HS-27A (cell line): ENCODE measurements around the gene NKAIN2.

Experiments
- DNase-seq: peaks from one replicate; pipeline ENCODE4 v3.0.0-alpha.2; 2012; ENCODE audit warnings: low read depth, missing footprints

The NKAIN2 gene

GRCh38 chr6:124765280-124765679 is 961.6 kb downstream of the NKAIN2 start:
- DNase-seq = no peak

GRCh38 chr6:124768224-124768623 is 964.6 kb downstream of the NKAIN2 start:
- no peak for DNase-seq

GRCh38 chr6:124769811-124770544 is 966.3 kb downstream of the NKAIN2 start:
- DNase-seq = no peak

- no peak for DNase-seq
These were observed 967.1 kb downstream of the NKAIN2 start for GRCh38 chr6:124770784-124771183.

GRCh38 chr6:124772733-124773319 is 969.2 kb downstream of the NKAIN2 start:
- no peak for DNase-seq

GRCh38 chr6:124775121-124775520 is 971.5 kb downstream of the NKAIN2 start:
- DNase-seq = no peak

GRCh38 chr6:124777863-124778262 is 974.2 kb downstream of the NKAIN2 start:
- DNase-seq = no peak

GRCh38 chr6:124780623-124781022 is 977.0 kb downstream of the NKAIN2 start:
- no peak for DNase-seq

- DNase-seq = no peak
These were observed 979.7 kb downstream of the NKAIN2 start for GRCh38 chr6:124783344-124783743.

- DNase-seq = no peak
These were observed 987.5 kb downstream of the NKAIN2 start for GRCh38 chr6:124791156-124791555.

GRCh38 chr6:124792386-124792785 is 988.7 kb downstream of the NKAIN2 start:
- no peak for DNase-seq

- no peak for DNase-seq
These were observed 989.7 kb downstream of the NKAIN2 start for GRCh38 chr6:124793398-124793797.

GRCh38 chr6:124795643-124796463 is 992.2 kb downstream of the NKAIN2 start:
- DNase-seq = no peak

- no peak for DNase-seq
These were observed 992.9 kb downstream of the NKAIN2 start for GRCh38 chr6:124796464-124796970.

GRCh38 chr6:124797224-124797623 is 993.6 kb downstream of the NKAIN2 start:
- no peak for DNase-seq

- DNase-seq = no peak
These were observed 995.4 kb downstream of the NKAIN2 start for GRCh38 chr6:124798942-124799496.

GRCh38 chr6:124799638-124800037 is 996.0 kb downstream of the NKAIN2 start:
- no peak for DNase-seq

- DNase-seq = no peak
These were observed 996.6 kb downstream of the NKAIN2 start for GRCh38 chr6:124800222-124800621.

- no peak for DNase-seq
These were observed 1008.4 kb downstream of the NKAIN2 start for GRCh38 chr6:124812067-124812466.

GRCh38 chr6:124819346-124819745 is 1015.7 kb downstream of the NKAIN2 start:
- DNase-seq = no peak

GRCh38 chr6:124822204-124822613 is 1018.5 kb downstream of the NKAIN2 start:
- no peak for DNase-seq

- no peak for DNase-seq
These were observed 1019.1 kb downstream of the NKAIN2 start for GRCh38 chr6:124822721-124823120.
